Natural killer cell (primary cell): ENCODE data around the gene LRRK2. TPM values are rescaled to one million over a fixed set of nuclear protein-coding genes. Genes with fewer than 3 reads are reported as not detected.

ENCODE experiments used
- ATAC-seq, 3 donors: fragments of 150-1000 bp in 2 of 3; fragments of 200-7000 bp in 1 of 3; cut with Tn5 transposase; 1 replicate in 1 of 3; 2 replicates in 2 of 3; pipeline ENCODE4 v1.10.0; 2021; ENCODE audit warnings: mild to moderate bottlenecking in 2 of 3, moderate library complexity in 2 of 3
- DNase-seq, 2 donors: peaks; one replicate each; pipeline versions ENCODE4 v3.0.0 to v3.0.0-alpha.2; 2013 to 2021; ENCODE audit warnings: mixed read lengths in 1 of 2
- H3K27ac ChIP-seq: one replicate; pipeline ENCODE4 v1.5.1; 2013; ENCODE audit warnings: mild to moderate bottlenecking, low read length
- H3K27me3 ChIP-seq: one replicate; pipeline ENCODE4 v1.6.1; 2013; ENCODE audit warnings: low read length; ENCODE audit not compliant: control insufficient read depth, insufficient read depth
- H3K36me3 ChIP-seq: one replicate; pipeline ENCODE4 v1.6.1; 2013; ENCODE audit warnings: low read length; ENCODE audit not compliant: control insufficient read depth, insufficient read depth
- H3K4me1 ChIP-seq: one replicate; pipeline ENCODE4 v1.6.1; 2013; ENCODE audit warnings: low read length; ENCODE audit not compliant: control insufficient read depth, insufficient read depth
- H3K4me3 ChIP-seq: one replicate; pipeline ENCODE4 v1.5.1; 2013; ENCODE audit warnings: low read length
- H3K9me3 ChIP-seq: one replicate; pipeline ENCODE4 v1.6.1; 2013; ENCODE audit warnings: low read length; ENCODE audit not compliant: control insufficient read depth, insufficient read depth
- H3K27ac Mint-ChIP-seq, 2 donors: one replicate each; pipeline ENCODE4 v1.8.0; 2022; ENCODE audit warnings: mild to moderate bottlenecking in 2 of 2, mixed read lengths in 2 of 2, moderate library complexity in 1 of 2
- H3K27me3 Mint-ChIP-seq, 2 donors: one replicate each; pipeline ENCODE4 v1.8.0; 2022; ENCODE audit warnings: low read depth in 2 of 2, mixed read lengths in 2 of 2
- H3K36me3 Mint-ChIP-seq: one replicate; pipeline ENCODE4 v1.8.0; 2022; ENCODE audit warnings: mixed read lengths
- H3K4me1 Mint-ChIP-seq, 2 donors: one replicate each; pipeline ENCODE4 v1.8.0; 2022; ENCODE audit warnings: mixed read lengths in 2 of 2
- H3K4me3 Mint-ChIP-seq: one replicate; pipeline ENCODE4 v1.8.0; 2022; ENCODE audit warnings: mild to moderate bottlenecking, moderate library complexity, mixed read lengths
- H3K9me3 Mint-ChIP-seq, 2 donors: one replicate each; pipeline ENCODE4 v1.8.0; 2022; ENCODE audit warnings: mixed read lengths in 2 of 2
- CTCF ChIP-seq: fragments of 200-600 bp; IDR thresholded peaks from one replicate; pipeline ENCODE4 v1.8.0; 2022; ENCODE audit warnings: antibody characterized with exemption
- WGBS: methylation state at CpG from one replicate; pipeline ENCODE4 v1.1.7; 2013; ENCODE audit warnings: missing lambda C conversion rate; ENCODE audit not compliant: insufficient coverage; 5-methylcytosine and 5-hydroxymethylcytosine counted together
- intact Hi-C: fragments of 100-400 bp; cut with micrococcal nuclease; formaldehyde crosslinking; loops from one replicate; pipeline ENCODE4 v1.14.2; 2022
- total RNA-seq, 4 donors: library from RNA; stranded (reverse); fragments of 120-200 nt in 1 of 4; gene quantifications; one replicate each; pipeline versions ENCODE4 v1.2.3 to v1.2.4, GENCODE V29; 2013 to 2022

Gene LRRK2
- total RNA-seq, 3 donors from 2014 or later (not counting 1 experiment from before 2014, with no cell fraction given), result 1.6 to 6.1 (median 3.3) TPM

- Histone ChIP-seq H3K9me3 (no peaks in the 10 kb centered on the region), H3K4me3 (no peak overlapping the region), H3K27ac (no peak overlapping the region), H3K4me1 (no peaks in the 10 kb centered on the region), H3K36me3 (no peaks in the 10 kb centered on the region), H3K27me3 (no peaks in the 10 kb centered on the region)
- TF ChIP-seq CTCF, result no peak
- Mint-ChIP-seq H3K27me3 (no peaks in the 10 kb centered on the region), H3K27ac (no peak overlapping the region), H3K9me3 (peaks cover 3 to 6% of the 10 kb centered on the region in 2 donors), H3K4me1 (no peaks in the 10 kb centered on the region), H3K4me3 (no peak overlapping the region), H3K36me3 (no peaks in the 10 kb centered on the region)
- WGBS, result 87% methylated on average over 2 of the region's 3 CpGs
- DNase-seq, result no peak
- ATAC-seq, result no peak
- intact Hi-C loops, result no loop called here
Observed at GRCh38 chr12:40292788-40293429, 68.1 kb downstream of the LRRK2 start.

DNA sequence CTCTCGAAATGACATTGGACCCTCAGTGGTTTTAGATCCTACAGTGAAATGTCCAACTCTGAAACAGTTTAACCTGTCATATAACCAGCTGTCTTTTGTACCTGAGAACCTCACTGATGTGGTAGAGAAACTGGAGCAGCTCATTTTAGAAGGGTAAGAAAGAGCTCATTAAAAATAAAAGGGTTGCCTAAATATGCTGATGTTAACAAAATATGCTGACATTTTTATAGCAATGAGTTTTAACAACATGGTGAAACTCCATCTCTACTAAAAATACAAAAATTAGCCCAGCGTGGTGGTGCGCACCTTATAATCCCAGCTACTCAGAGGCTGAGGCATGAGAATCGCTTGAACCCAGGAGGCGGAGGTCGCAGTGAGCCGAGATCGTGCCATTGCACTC is 73.5 kb downstream of the LRRK2 start:
- Histone ChIP-seq H3K4me1 (no peaks in the 10 kb centered on the region), H3K4me3 (no peak overlapping the region), H3K27ac (no peak overlapping the region), H3K27me3 (no peaks in the 10 kb centered on the region), H3K9me3 (no peaks in the 10 kb centered on the region), H3K36me3 (no peaks in the 10 kb centered on the region)
- Mint-ChIP-seq H3K9me3 (peaks cover 0 to 6% of the 10 kb centered on the region in 2 donors), H3K4me3 (no peak overlapping the region), H3K27ac (no peak overlapping the region), H3K27me3 (no peaks in the 10 kb centered on the region), H3K4me1 (no peaks in the 10 kb centered on the region), H3K36me3 (no peaks in the 10 kb centered on the region)
- no peak for TF ChIP-seq CTCF
- ATAC-seq (no peak), DNase-seq (no peak)
- 98% methylated on average over 6 of the region's 8 CpGs for WGBS
- intact Hi-C loops, result no loop called here

- no peak overlapping the region for H3K4me3 ChIP-seq
- H3K4me1 ChIP-seq, result no peaks in the 10 kb centered on the region
- H3K36me3 ChIP-seq, result no peaks in the 10 kb centered on the region
- Mint-ChIP-seq H3K9me3 (peaks cover 0 to 8% of the 10 kb centered on the region in 2 donors), H3K4me3 (no peak overlapping the region), H3K27ac (no peak overlapping the region), H3K27me3 (no peaks in the 10 kb centered on the region), H3K36me3 (no peaks in the 10 kb centered on the region), H3K4me1 (no peaks in the 10 kb centered on the region)
- H3K9me3 ChIP-seq, result no peaks in the 10 kb centered on the region
- H3K27me3 ChIP-seq, result no peaks in the 10 kb centered on the region
- TF ChIP-seq CTCF, result no peak
- intact Hi-C loops, result no loop called here
- DNase-seq (no peak), ATAC-seq (no peak)
- H3K27ac ChIP-seq, result no peak overlapping the region
- 94% methylated on average over 3 of the region's 3 CpGs for WGBS
Observed at GRCh38 chr12:40300490-40300889, 75.7 kb downstream of the LRRK2 start.

GRCh38 chr12:40309001-40309400 is 84.2 kb downstream of the LRRK2 start:
- H3K27me3 Mint-ChIP-seq, result no peaks in the 10 kb centered on the region
- WGBS, result 85% methylated on average over 4 of the region's 6 CpGs
- no peak for TF ChIP-seq CTCF
- intact Hi-C loops, result no loop called here
- no peak overlapping the region for H3K27ac Mint-ChIP-seq
- H3K27me3 ChIP-seq, result no peaks in the 10 kb centered on the region
- no peaks in the 10 kb centered on the region for H3K36me3 ChIP-seq
- H3K36me3 Mint-ChIP-seq, result no peaks in the 10 kb centered on the region
- ATAC-seq (no peak), DNase-seq (no peak)
- no peak overlapping the region for H3K27ac ChIP-seq
- no peaks in the 10 kb centered on the region for H3K4me1 Mint-ChIP-seq
- no peak overlapping the region for H3K4me3 ChIP-seq
- H3K9me3 ChIP-seq, result no peaks in the 10 kb centered on the region
- H3K4me3 Mint-ChIP-seq, result no peak overlapping the region
- H3K9me3 Mint-ChIP-seq, result peaks cover 0 to 2% of the 10 kb centered on the region in 2 donors
- no peaks in the 10 kb centered on the region for H3K4me1 ChIP-seq
